ENCODE measurements around the gene GALR2. TPM values are rescaled to one million over a fixed set of nuclear protein-coding genes. Genes with fewer than 3 reads are reported as not detected.

Gene GALR2
- total and polyA plus RNA-seq, 2 experiments from 2014 or later: 0.55 TPM; not detected in 1

GRCh38 chr17:76125391-76125675 is 50.8 kb downstream of the GALR2 start:
- Histone ChIP-seq H3K9me3 (ENCODE audit: low read depth) (no peaks in the 10 kb centered on the region), H3K27me3 (peaks cover 19% of the 10 kb centered on the region), H3K4me1 (ENCODE audit: low read depth) (no peaks in the 10 kb centered on the region), H3K4me3 (no peak overlapping the region), H3K36me3 (no peaks in the 10 kb centered on the region), H3K27ac (no peak overlapping the region)
- no peak for DNase-seq (ENCODE audit: low read depth in 1 of 2, low spot score in 1 of 2)
- no peak for TF ChIP-seq CTCF (IDR thresholded peaks at IDR 0.05; ENCODE audit: low read depth, low read length)

- no peak for DNase-seq (ENCODE audit: low read depth in 1 of 2, low spot score in 1 of 2)
- Histone ChIP-seq H3K9me3 (ENCODE audit: low read depth) (no peaks in the 10 kb centered on the region), H3K4me1 (ENCODE audit: low read depth) (no peaks in the 10 kb centered on the region), H3K36me3 (no peaks in the 10 kb centered on the region), H3K27ac (no peak overlapping the region), H3K27me3 (peaks cover 24% of the 10 kb centered on the region), H3K4me3 (no peak overlapping the region)
- no peak for TF ChIP-seq CTCF (IDR thresholded peaks at IDR 0.05; ENCODE audit: low read depth, low read length)
Measured at GRCh38 chr17:76125922-76126321, 51.3 kb downstream of the GALR2 start.

Other genes starting within 250 kb of the GALR2 start
- 4.6 and 14.8 TPM in 2 replicates for gene UNC13D, start 230.4 kb upstream of the GALR2 start, total RNA-seq
- gene UNC13D, start 230.4 kb upstream of the GALR2 start, polyA plus RNA-seq: 10.8 and 24.6 TPM in 2 replicates
- gene WBP2, start 219.4 kb upstream of the GALR2 start, total RNA-seq: 61.3 and 75.6 TPM in 2 replicates
- gene WBP2, start 219.4 kb upstream of the GALR2 start, polyA plus RNA-seq: 160 and 161 TPM in 2 replicates
- 1.3 and 4.6 TPM in 2 replicates for gene TRIM47, start 196.2 kb upstream of the GALR2 start, total RNA-seq
- gene TRIM47, start 196.2 kb upstream of the GALR2 start, polyA plus RNA-seq: 2.2 and 2.9 TPM in 2 replicates
- gene TRIM65, start 177.8 kb upstream of the GALR2 start, total RNA-seq: 20.2 and 31.5 TPM in 2 replicates
- 14.6 and 16.8 TPM in 2 replicates for gene TRIM65, start 177.8 kb upstream of the GALR2 start, polyA plus RNA-seq
- 63.9 and 68.0 TPM in 2 replicates for gene MRPL38, start 169.9 kb upstream of the GALR2 start, total RNA-seq
- gene MRPL38, start 169.9 kb upstream of the GALR2 start, polyA plus RNA-seq: 222 and 227 TPM in 2 replicates
- gene FBF1, start 133.7 kb upstream of the GALR2 start, total RNA-seq: 13.8 and 15.9 TPM in 2 replicates
- gene FBF1, start 133.7 kb upstream of the GALR2 start, polyA plus RNA-seq: 8.2 and 11.8 TPM in 2 replicates
- gene ACOX1, start 95.6 kb upstream of the GALR2 start, total RNA-seq: 27.7 and 43.0 TPM in 2 replicates
- gene ACOX1, start 95.6 kb upstream of the GALR2 start, polyA plus RNA-seq: 15.5 and 21.3 TPM in 2 replicates
- gene TEN1, start 95.5 kb upstream of the GALR2 start, total RNA-seq: 23.8 and 27.4 TPM in 2 replicates
- gene TEN1, start 95.5 kb upstream of the GALR2 start, polyA plus RNA-seq: 15.6 and 26.9 TPM in 2 replicates
- gene CDK3, start 73.9 kb upstream of the GALR2 start, total RNA-seq: 13.4 and 14.3 TPM in 2 replicates
- 12.2 and 18.5 TPM in 2 replicates for gene CDK3, start 73.9 kb upstream of the GALR2 start, polyA plus RNA-seq
- gene EVPL, start 47.5 kb upstream of the GALR2 start, total RNA-seq: 0.09 TPM in 1 of 2 replicates, not detected in the other
- 1.0 TPM in 1 of 2 replicates, not detected in the other for gene EVPL, start 47.5 kb upstream of the GALR2 start, polyA plus RNA-seq
- gene SRP68, start 2.3 kb upstream of the GALR2 start, total RNA-seq: 33.4 and 55.4 TPM in 2 replicates
- gene SRP68, start 2.3 kb upstream of the GALR2 start, polyA plus RNA-seq: 103 and 123 TPM in 2 replicates
- not detected in 2 replicates for gene ZACN, start 4.4 kb downstream of the GALR2 start, total RNA-seq
- 5.8 and 33.8 TPM in 2 replicates for gene ZACN, start 4.4 kb downstream of the GALR2 start, polyA plus RNA-seq
- 121 and 166 TPM in 2 replicates for gene EXOC7, start 29.0 kb downstream of the GALR2 start, total RNA-seq
- 134 and 167 TPM in 2 replicates for gene EXOC7, start 29.0 kb downstream of the GALR2 start, polyA plus RNA-seq
- gene FOXJ1, start 66.5 kb downstream of the GALR2 start, total RNA-seq: 0.07 and 0.12 TPM in 2 replicates
- 0.18 TPM in 1 of 2 replicates, not detected in the other for gene FOXJ1, start 66.5 kb downstream of the GALR2 start, polyA plus RNA-seq
- gene RNF157, start 165.7 kb downstream of the GALR2 start, total RNA-seq: 11.4 and 15.0 TPM in 2 replicates
- gene RNF157, start 165.7 kb downstream of the GALR2 start, polyA plus RNA-seq: 11.0 and 15.2 TPM in 2 replicates
- 13.5 and 23.2 TPM in 2 replicates for gene UBALD2, start 190.6 kb downstream of the GALR2 start, total RNA-seq
- gene UBALD2, start 190.6 kb downstream of the GALR2 start, polyA plus RNA-seq: 13.2 and 19.6 TPM in 2 replicates
- gene QRICH2, start 233.5 kb downstream of the GALR2 start, total RNA-seq: 6.4 and 6.8 TPM in 2 replicates
- gene QRICH2, start 233.5 kb downstream of the GALR2 start, polyA plus RNA-seq: 2.2 and 5.0 TPM in 2 replicates

Data from cardiac muscle cell (in vitro differentiated cells and primary cell).